ENCODE data around the gene SEPTIN3.

GRCh38 chr22:41982865-41983264 lies 13.6 kb downstream of the SEPTIN3 start:
- TF ChIP-seq CTCF (IDR thresholded peaks at IDR 0.05) (no peak), POLR2AphosphoS5 (IDR thresholded peaks at IDR 0.05) (no peak), POLR2A (IDR thresholded peaks at IDR 0.05) (no peak)

Data from stomach (tissue), 4 donors.